H9 (cell line): Measurements from ENCODE around the gene CRYBG2. TPM values are rescaled to one million over a fixed set of nuclear protein-coding genes. Genes with fewer than 3 reads are reported as not detected.
A peak's percentile ranks its signal among the peaks of the same experiment; 100 is the strongest.

Experiments
- DNase-seq: peaks from one replicate; pipeline ENCODE4 v3.0.0-alpha.2; 2017
- H2AFZ ChIP-seq: one replicate; pipeline ENCODE4 v1.6.1; 2013; ENCODE audit warnings: mild to moderate bottlenecking, low read length, control low read depth, moderate library complexity
- H2AK5ac ChIP-seq: 2 replicates; pipeline ENCODE4 v1.6.1; 2013; ENCODE audit warnings: low read length, control low read depth, mixed read lengths; ENCODE audit not compliant: insufficient read length
- H2BK120ac ChIP-seq: one replicate; pipeline ENCODE4 v1.6.1; 2013; ENCODE audit warnings: low read depth, mild to moderate bottlenecking, low read length, control low read depth, inconsistent platforms; ENCODE audit not compliant: poor library complexity, severe bottlenecking
- H2BK12ac ChIP-seq: 2 replicates; pipeline ENCODE4 v1.6.1; 2013; ENCODE audit warnings: low read length, control low read depth, mixed read lengths, low read depth; ENCODE audit not compliant: insufficient read length
- H2BK15ac ChIP-seq: 2 replicates; pipeline ENCODE4 v1.6.1; 2013; ENCODE audit warnings: low read depth, low read length, control low read depth
- H2BK20ac ChIP-seq: one replicate; pipeline ENCODE4 v1.6.1; 2013; ENCODE audit warnings: low read depth, mild to moderate bottlenecking, low read length, control low read depth, inconsistent platforms; ENCODE audit not compliant: poor library complexity, severe bottlenecking
- H2BK5ac ChIP-seq: 2 replicates; pipeline ENCODE4 v1.6.1; 2013; ENCODE audit warnings: low read length, control low read depth, mixed read lengths; ENCODE audit not compliant: insufficient read length
- H3K14ac ChIP-seq: 2 replicates; pipeline ENCODE4 v1.6.1; 2013; ENCODE audit warnings: low read length, control low read depth; ENCODE audit not compliant: insufficient read depth
- H3K18ac ChIP-seq: 2 replicates; pipeline ENCODE4 v1.6.1; 2013; ENCODE audit warnings: low read depth, mild to moderate bottlenecking, mixed read lengths, low read length, control low read depth; ENCODE audit not compliant: insufficient read length
- H3K23ac ChIP-seq: 2 replicates; pipeline ENCODE4 v1.6.1; 2013; ENCODE audit warnings: low read length, control low read depth, mixed read lengths, low read depth; ENCODE audit not compliant: insufficient read length
- H3K23me2 ChIP-seq: 2 replicates; pipeline ENCODE4 v1.6.1; 2013; ENCODE audit warnings: low read depth, mild to moderate bottlenecking, mixed read lengths, low read length, control low read depth; ENCODE audit not compliant: insufficient read length, poor library complexity, severe bottlenecking
- H3K27ac ChIP-seq: 2 replicates; pipeline ENCODE4 v1.5.1; 2013; ENCODE audit warnings: low read length, control low read depth, mixed read lengths, low read depth; ENCODE audit not compliant: insufficient read length
- H3K27me3 ChIP-seq: 2 replicates; pipeline ENCODE4 v1.6.1; 2013; ENCODE audit warnings: low read length, control low read depth, inconsistent platforms; ENCODE audit not compliant: insufficient read depth
- H3K4ac ChIP-seq: 2 replicates; pipeline ENCODE4 v1.6.1; 2013; ENCODE audit warnings: low read depth, mild to moderate bottlenecking, control low read depth, inconsistent platforms, low read length, moderate library complexity
- H3K4me1 ChIP-seq: 2 replicates; pipeline ENCODE4 v1.6.1; 2013; ENCODE audit warnings: low read length, control low read depth, inconsistent platforms; ENCODE audit not compliant: insufficient read depth
- H3K4me2 ChIP-seq: 2 replicates; pipeline ENCODE4 v1.6.1; 2013; ENCODE audit warnings: low read length, control low read depth, mixed read lengths; ENCODE audit not compliant: insufficient read length, insufficient read depth
- H3K56ac ChIP-seq: 2 replicates; pipeline ENCODE4 v1.6.1; 2013; ENCODE audit warnings: low read depth, mild to moderate bottlenecking, mixed read lengths, low read length, control low read depth; ENCODE audit not compliant: insufficient read length
- H3K79me1 ChIP-seq: 2 replicates; pipeline ENCODE4 v1.6.1; 2013; ENCODE audit warnings: low read depth, mild to moderate bottlenecking, moderate library complexity, low read length, control low read depth, inconsistent platforms; ENCODE audit not compliant: insufficient read depth, poor library complexity, severe bottlenecking
- H3K79me2 ChIP-seq: 2 replicates; pipeline ENCODE4 v1.6.1; 2013; ENCODE audit warnings: low read length, control low read depth, inconsistent platforms; ENCODE audit not compliant: insufficient read depth
- H3K9ac ChIP-seq: 2 replicates; pipeline ENCODE4 v1.6.1; 2013; ENCODE audit warnings: low read length, control low read depth, mixed read lengths; ENCODE audit not compliant: insufficient read length; ENCODE audit errors: extremely low read depth
- H3K9me3 ChIP-seq: one replicate; pipeline ENCODE4 v1.6.1; 2013; ENCODE audit warnings: low read depth, low read length, inconsistent platforms; ENCODE audit not compliant: control insufficient read depth
- H3T11ph ChIP-seq: one replicate; pipeline ENCODE4 v1.6.1; 2013; ENCODE audit warnings: mild to moderate bottlenecking, low read length, control low read depth, inconsistent platforms
- H4K20me1 ChIP-seq: one replicate; pipeline ENCODE4 v1.6.1; 2013; ENCODE audit not compliant: control insufficient read depth, insufficient read length, insufficient read depth
- H4K5ac ChIP-seq: 2 replicates; pipeline ENCODE4 v1.6.1; 2013; ENCODE audit warnings: low read depth, mild to moderate bottlenecking, mixed read lengths, low read length, control low read depth; ENCODE audit not compliant: insufficient read length
- H4K8ac ChIP-seq: replicated peaks from 2 replicates; pipeline ENCODE4 v1.6.1; 2013; ENCODE audit warnings: low read length, control low read depth, mixed read lengths, low read depth; ENCODE audit not compliant: insufficient read length
- H4K91ac ChIP-seq: 2 replicates; pipeline ENCODE4 v1.6.1; 2013; ENCODE audit warnings: low read depth, mild to moderate bottlenecking, moderate library complexity, mixed read lengths, low read length, control low read depth; ENCODE audit not compliant: insufficient read length
- H3K27ac Mint-ChIP-seq, 3 experiments: 2 replicates in 2 of 3; 3 replicates in 1 of 3; pipeline ENCODE4 v1.8.0; 2020 to 2021; ENCODE audit warnings: mixed read lengths in 3 of 3, mild to moderate bottlenecking in 1 of 3, moderate library complexity in 1 of 3
- H3K27me3 Mint-ChIP-seq: 2 replicates; pipeline ENCODE4 v1.8.0; 2021; ENCODE audit warnings: low read depth, mild to moderate bottlenecking, moderate library complexity, mixed read lengths
- H3K36me3 Mint-ChIP-seq, 3 experiments: 2 replicates in 2 of 3; 3 replicates in 1 of 3; pipeline ENCODE4 v1.8.0; 2020 to 2021; ENCODE audit warnings: low read depth in 3 of 3, mixed read lengths in 3 of 3; ENCODE audit not compliant: insufficient read depth in 1 of 3
- H3K4me1 Mint-ChIP-seq, 2 experiments: 2 replicates each; pipeline ENCODE4 v1.8.0; 2020; ENCODE audit warnings: mixed read lengths in 2 of 2
- H3K4me3 Mint-ChIP-seq, 2 experiments: 2 replicates in 1 of 2; 3 replicates in 1 of 2; pipeline ENCODE4 v1.8.0; 2020 to 2021; ENCODE audit warnings: mild to moderate bottlenecking in 2 of 2, mixed read lengths in 2 of 2, moderate library complexity in 1 of 2
- H3K9me3 Mint-ChIP-seq, 2 experiments: 2 replicates in 1 of 2; 3 replicates in 1 of 2; pipeline ENCODE4 v1.8.0; 2020; ENCODE audit warnings: mild to moderate bottlenecking in 2 of 2, mixed read lengths in 2 of 2, moderate library complexity in 1 of 2
- CTCF ChIP-seq: fragments of 200-600 bp; sonication (generic); conservative IDR thresholded peaks from 3 replicates; pipeline ENCODE4 v1.8.0; 2021; ENCODE audit warnings: antibody characterized with exemption, mild to moderate bottlenecking
- WGBS: extraction: QIAGEN DNeasy Blood & Tissue Kit; methylation state at CpG from one replicate; pipeline ENCODE4 v1.1.7; 2013; ENCODE audit warnings: missing lambda C conversion rate, low lambda C conversion rate, mixed read lengths; ENCODE audit not compliant: insufficient read length; ENCODE audit errors: extremely low coverage; 5-methylcytosine and 5-hydroxymethylcytosine counted together
- total RNA-seq: library from RNA; stranded (reverse); gene quantifications from 2 replicates; pipeline ENCODE4 v1.2.1, GENCODE V29; 2021

Gene CRYBG2
- total RNA-seq, 1 experiment from 2014 or later, result 12.8 TPM

GRCh38 chr1:26275580-26276431 is 78.1 kb downstream of the CRYBG2 start:
- no peak overlapping the region for H3T11ph ChIP-seq
- H2BK5ac ChIP-seq, result no peak overlapping the region
- H3K14ac ChIP-seq, result no peak overlapping the region
- H3K9me3 Mint-ChIP-seq, result no peaks in the 10 kb centered on the region
- peaks cover 31 to 34% of the 10 kb centered on the region in 2 experiments for H3K4me1 Mint-ChIP-seq
- H4K8ac ChIP-seq, result no peak overlapping the region
- no peaks in the 10 kb centered on the region for H3K27me3 ChIP-seq
- no peak overlapping the region for H3K56ac ChIP-seq
- peaks cover 6% of the 10 kb centered on the region; the same call in 1 of the 2 replicates for H3K4me1 ChIP-seq
- H3K79me1 ChIP-seq, result no peaks in the 10 kb centered on the region
- peaks cover 51 to 73% (median 70%) of the 10 kb centered on the region in 3 experiments; a peak in 6 of 7 replicates for H3K36me3 Mint-ChIP-seq
- no peak overlapping the region for H3K4ac ChIP-seq
- no peak overlapping the region for H3K18ac ChIP-seq
- H3K9me3 ChIP-seq, result no peaks in the 10 kb centered on the region
- no peak overlapping the region for H3K4me2 ChIP-seq
- H4K20me1 ChIP-seq, result no peaks in the 10 kb centered on the region
- H2BK120ac ChIP-seq, result no peak overlapping the region
- DNase-seq, result peak; percentile 93
- H2BK12ac ChIP-seq, result no peak overlapping the region
- H3K9ac ChIP-seq, result no peak overlapping the region
- no peak overlapping the region for H3K23ac ChIP-seq
- peak; percentile 78 for TF ChIP-seq CTCF
- no peak overlapping the region for H2AFZ ChIP-seq
- no peaks in the 10 kb centered on the region for H3K79me2 ChIP-seq
- no peaks in the 10 kb centered on the region; the same call in 1 of the 2 replicates for H3K27me3 Mint-ChIP-seq
- no peak overlapping the region for H4K5ac ChIP-seq
- no peak overlapping the region for H2BK20ac ChIP-seq
- no peak overlapping the region for H3K27ac ChIP-seq
- peak overlapping the region in 1 of 2 experiments; percentile 4; a peak in 1 of 5 replicates for H3K4me3 Mint-ChIP-seq
- WGBS, result no CpG with 5 or more reads among the region's 3 CpGs
- peak overlapping the region in 2 of 3 experiments; percentile 44 to 94; a peak in 4 of 7 replicates for H3K27ac Mint-ChIP-seq
- H3K23me2 ChIP-seq, result peaks cover 13% of the 10 kb centered on the region
- no peak overlapping the region for H2AK5ac ChIP-seq
- H4K91ac ChIP-seq, result no peak overlapping the region
- no peak overlapping the region for H2BK15ac ChIP-seq
